GM12878 (cell line): ENCODE measurements around the gene KDM3B. TPM values are rescaled to one million over a fixed set of nuclear protein-coding genes. Genes with fewer than 3 reads are reported as not detected.
A peak's percentile ranks its signal among the peaks of the same experiment; 100 is the strongest.

ENCODE experiments used
- ATF3 ChIP-seq: IDR thresholded peaks from 2 replicates; pipeline ENCODE4 v1.6.1; 2011; ENCODE audit warnings: low read depth, mild to moderate bottlenecking, low read length, moderate library complexity, borderline replicate concordance; ENCODE audit errors: extremely low read depth
- BCLAF1 ChIP-seq: fragments of 450-650 bp; IDR thresholded peaks from 2 replicates; pipeline ENCODE4 v1.6.1; 2017; ENCODE audit warnings: antibody characterized with exemption, mild to moderate bottlenecking, moderate library complexity
- CREM ChIP-seq: IDR thresholded peaks from 2 replicates; pipeline ENCODE4 v1.6.1; 2014; ENCODE audit warnings: antibody characterized with exemption, low read depth
- EGR1 ChIP-seq, 2 experiments: IDR thresholded peaks; 1 replicate in 1 of 2; 2 replicates in 1 of 2; pipeline ENCODE4 v1.6.1; 2011 to 2012; ENCODE audit warnings: low read depth in 2 of 2, low read length in 2 of 2, borderline replicate concordance in 1 of 2, mild to moderate bottlenecking in 1 of 2, moderate library complexity in 1 of 2
- FOXM1 ChIP-seq: IDR thresholded peaks from 2 replicates; pipeline ENCODE4 v1.6.1; 2012; ENCODE audit warnings: low read depth, mild to moderate bottlenecking, inconsistent platforms, low read length, moderate library complexity
- JUNB ChIP-seq: IDR thresholded peaks from 2 replicates; pipeline ENCODE4 v1.6.1; 2016; ENCODE audit warnings: antibody characterized with exemption, mild to moderate bottlenecking
- POU2F2 ChIP-seq: IDR thresholded peaks from 3 replicates; pipeline ENCODE4 v1.6.1; 2011; ENCODE audit warnings: low read depth, mild to moderate bottlenecking, low read length, borderline replicate concordance
- REST ChIP-seq: IDR thresholded peaks from 2 replicates; pipeline ENCODE4 v1.6.1; 2012; ENCODE audit warnings: mild to moderate bottlenecking, low read depth, low read length
- SREBF2 ChIP-seq: IDR thresholded peaks from 2 replicates; pipeline ENCODE4 v1.6.1; 2012; ENCODE audit warnings: mild to moderate bottlenecking, low read length
- USF2 ChIP-seq: IDR thresholded peaks from 2 replicates; pipeline ENCODE4 v1.6.1; 2011; ENCODE audit warnings: low read depth, low read length, improper control_type of control experiment, borderline replicate concordance
- polyA plus RNA-seq, 11 experiments: library from polyadenylated mRNA; depleted of rRNA in 4 of 11; unstranded in 6 of 11; stranded (reverse) in 5 of 11; fragments of >200 nt; fragmentation: Nextera tagmentation in 4 of 11; fragmentation: Illumina TruSeq in 1 of 11; extraction: Ambion mirVana in 4 of 11; extraction: Trizol in 1 of 11; gene quantifications; 1 replicate in 1 of 11; 2 replicates in 10 of 11; pipeline versions ENCODE4 v1.2.1 to v1.2.3, GENCODE V29; 2011 to 2016; ENCODE audit warnings: inconsistent platforms in 2 of 11, missing spikeins in 2 of 11, low read depth in 1 of 11
- total RNA-seq, 4 experiments: library from RNA; depleted of rRNA in 3 of 4; stranded (reverse); fragments of >200 nt in 3 of 4; fragmentation: Illumina TruSeq in 1 of 4; extraction: Trizol in 1 of 4; gene quantifications; 2 replicates each; pipeline versions ENCODE4 v1.2.1 to v1.2.3, GENCODE V29; 2013 to 2021
- TF ChIP-seq, protein P1 (sequence below): fragments of 450-650 bp; IDR thresholded peaks from 2 replicates; pipeline ENCODE4 v1.6.1; 2017; ENCODE audit warnings: low read depth, mild to moderate bottlenecking, moderate library complexity
- TF ChIP-seq, protein P2 (sequence below): fragments of 450-650 bp; IDR thresholded peaks from 2 replicates; pipeline ENCODE4 v1.6.1; 2016; ENCODE audit warnings: mild to moderate bottlenecking, moderate library complexity, borderline replicate concordance

Gene KDM3B
- total and polyA plus RNA-seq, 10 of the 15 experiments (the other 5 are each of a cell fraction or from before 2014, with no cell fraction given): 8.5 to 45.7 (median 29.0) TPM

GRCh38 chr5:138465261-138466124, 113.0 kb downstream of the KDM3B start, which contains the start of gene EGR1 (continued):
- TF ChIP-seq, protein P1, sequence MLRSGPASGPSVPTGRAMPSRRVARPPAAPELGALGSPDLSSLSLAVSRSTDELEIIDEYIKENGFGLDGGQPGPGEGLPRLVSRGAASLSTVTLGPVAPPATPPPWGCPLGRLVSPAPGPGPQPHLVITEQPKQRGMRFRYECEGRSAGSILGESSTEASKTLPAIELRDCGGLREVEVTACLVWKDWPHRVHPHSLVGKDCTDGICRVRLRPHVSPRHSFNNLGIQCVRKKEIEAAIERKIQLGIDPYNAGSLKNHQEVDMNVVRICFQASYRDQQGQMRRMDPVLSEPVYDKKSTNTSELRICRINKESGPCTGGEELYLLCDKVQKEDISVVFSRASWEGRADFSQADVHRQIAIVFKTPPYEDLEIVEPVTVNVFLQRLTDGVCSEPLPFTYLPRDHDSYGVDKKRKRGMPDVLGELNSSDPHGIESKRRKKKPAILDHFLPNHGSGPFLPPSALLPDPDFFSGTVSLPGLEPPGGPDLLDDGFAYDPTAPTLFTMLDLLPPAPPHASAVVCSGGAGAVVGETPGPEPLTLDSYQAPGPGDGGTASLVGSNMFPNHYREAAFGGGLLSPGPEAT: 0 out of 2 replicates have a peak, but pooled peaks have one; percentile 12
- TF ChIP-seq CREM (peak; percentile 90), EGR1 (IDR thresholded peaks at IDR 0.05; ENCODE audit: borderline replicate concordance in 1 of 2, low read depth in 2 of 2, low read length in 2 of 2) (peak; percentile 38 to 99), REST (no peak), FOXM1 (no peak), BCLAF1 (peak; percentile 71), SREBF2 (no peak), JUNB (no peak), POU2F2 (peak; percentile 93), ATF3 (no peak), USF2 (peak; percentile 25; the same call in 1 of the 2 replicates)
- TF ChIP-seq, protein P2, sequence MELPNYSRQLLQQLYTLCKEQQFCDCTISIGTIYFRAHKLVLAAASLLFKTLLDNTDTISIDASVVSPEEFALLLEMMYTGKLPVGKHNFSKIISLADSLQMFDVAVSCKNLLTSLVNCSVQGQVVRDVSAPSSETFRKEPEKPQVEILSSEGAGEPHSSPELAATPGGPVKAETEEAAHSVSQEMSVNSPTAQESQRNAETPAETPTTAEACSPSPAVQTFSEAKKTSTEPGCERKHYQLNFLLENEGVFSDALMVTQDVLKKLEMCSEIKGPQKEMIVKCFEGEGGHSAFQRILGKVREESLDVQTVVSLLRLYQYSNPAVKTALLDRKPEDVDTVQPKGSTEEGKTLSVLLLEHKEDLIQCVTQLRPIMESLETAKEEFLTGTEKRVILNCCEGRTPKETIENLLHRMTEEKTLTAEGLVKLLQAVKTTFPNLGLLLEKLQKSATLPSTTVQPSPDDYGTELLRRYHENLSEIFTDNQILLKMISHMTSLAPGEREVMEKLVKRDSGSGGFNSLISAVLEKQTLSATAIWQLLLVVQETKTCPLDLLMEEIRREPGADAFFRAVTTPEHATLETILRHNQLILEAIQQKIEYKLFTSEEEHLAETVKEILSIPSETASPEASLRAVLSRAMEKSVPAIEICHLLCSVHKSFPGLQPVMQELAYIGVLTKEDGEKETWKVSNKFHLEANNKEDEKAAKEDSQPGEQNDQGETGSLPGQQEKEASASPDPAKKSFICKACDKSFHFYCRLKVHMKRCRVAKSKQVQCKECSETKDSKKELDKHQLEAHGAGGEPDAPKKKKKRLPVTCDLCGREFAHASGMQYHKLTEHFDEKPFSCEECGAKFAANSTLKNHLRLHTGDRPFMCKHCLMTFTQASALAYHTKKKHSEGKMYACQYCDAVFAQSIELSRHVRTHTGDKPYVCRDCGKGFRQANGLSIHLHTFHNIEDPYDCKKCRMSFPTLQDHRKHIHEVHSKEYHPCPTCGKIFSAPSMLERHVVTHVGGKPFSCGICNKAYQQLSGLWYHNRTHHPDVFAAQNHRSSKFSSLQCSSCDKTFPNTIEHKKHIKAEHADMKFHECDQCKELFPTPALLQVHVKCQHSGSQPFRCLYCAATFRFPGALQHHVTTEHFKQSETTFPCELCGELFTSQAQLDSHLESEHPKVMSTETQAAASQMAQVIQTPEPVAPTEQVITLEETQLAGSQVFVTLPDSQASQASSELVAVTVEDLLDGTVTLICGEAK: no peak
